GM12878 (cell line): ENCODE measurements around the gene CNTN4. TPM values are rescaled to one million over a fixed set of nuclear protein-coding genes. Genes with fewer than 3 reads are reported as not detected.

Source experiments
- ATAC-seq: fragments of 200-7000 bp; cut with Tn5 transposase; 3 replicates; pipeline ENCODE4 v1.9.1; 2020; ENCODE audit warnings: mild to moderate bottlenecking, moderate library complexity
- BruUV-seq: library from RNA; stranded (reverse); fragments of 400-500 nt; replicated peaks from 2 replicates; lab custom pipeline; 2021; lab: Mats Ljungman, UMichigan
- CTCF ChIA-PET: fragments of 300-600 bp; sonication (Branson Sonifier 250); formaldehyde crosslinking; extraction: SDS; loops from one replicate; lab custom pipeline; 2021; ENCODE audit warnings: inconsistent platforms; lab: Yijun Ruan, JAX
- POLR2A ChIA-PET: fragments of 350-600 bp; formaldehyde crosslinking; extraction: SDS; loops from one replicate; lab custom pipeline; 2021; ENCODE audit warnings: inconsistent platforms; lab: Charles Lee
- RAD21 ChIA-PET: fragments of 300-600 bp; sonication (Branson Sonifier 250); formaldehyde crosslinking; loops from one replicate; lab custom pipeline; 2023; ENCODE audit warnings: antibody characterized with exemption; ENCODE audit not compliant: unreplicated experiment; lab: Charles Lee
- SMC1A ChIA-PET: fragments of 300-600 bp; sonication (Branson Sonifier 250); formaldehyde crosslinking; loops from one replicate; lab custom pipeline; 2023; ENCODE audit not compliant: unreplicated experiment, uncharacterized antibody; lab: Charles Lee
- DNase-seq: peaks from one replicate; pipeline ENCODE4 v3.0.0-alpha.2; 2011; ENCODE audit warnings: low read depth, low spot score
- FAIRE-seq: peaks from 3 replicates; lab custom pipeline; 2011; peaks lifted over from hg19 to GRCh38; lab: Jason Lieb, UNC
- H2AFZ ChIP-seq: 2 replicates; pipeline ENCODE4 v1.6.0; 2011; ENCODE audit warnings: low read depth, low read length, control low read depth; ENCODE audit not compliant: control insufficient read depth
- H3K27ac ChIP-seq: 2 replicates; pipeline ENCODE4 v1.5.1; 2011; ENCODE audit warnings: control low read depth; ENCODE audit not compliant: control insufficient read depth, insufficient read depth
- H3K27me3 ChIP-seq, 2 experiments: replicated peaks in 1 of 2; 2 replicates each; pipeline versions ENCODE4 v1.6.0 to v1.6.1; 2011; ENCODE audit warnings: low read length in 1 of 2; ENCODE audit not compliant: control insufficient read depth in 2 of 2, insufficient read depth in 2 of 2
- H3K36me3 ChIP-seq, 2 experiments: 2 replicates each; pipeline ENCODE4 v1.5.1; 2011; ENCODE audit warnings: low read length in 1 of 2; ENCODE audit not compliant: control insufficient read depth in 2 of 2, insufficient read depth in 2 of 2
- H3K4me1 ChIP-seq: 2 replicates; pipeline ENCODE4 v1.6.1; 2011; ENCODE audit warnings: mild to moderate bottlenecking, low read length, moderate library complexity, mixed read lengths; ENCODE audit not compliant: control insufficient read depth, insufficient read depth
- H3K4me2 ChIP-seq: 2 replicates; pipeline ENCODE4 v1.6.0; 2011; ENCODE audit warnings: control low read depth; ENCODE audit not compliant: control insufficient read depth, insufficient read depth
- H3K4me3 ChIP-seq: fragments of 200-600 bp; sonication (generic); 2 replicates; pipeline ENCODE4 v1.5.1; 2016
- H3K79me2 ChIP-seq: 2 replicates; pipeline ENCODE4 v1.6.0; 2011; ENCODE audit warnings: low read length; ENCODE audit not compliant: control insufficient read depth, insufficient read depth
- H3K9ac ChIP-seq: 2 replicates; pipeline ENCODE4 v1.8.0; 2011; ENCODE audit warnings: low read length, control low read depth, mixed read lengths; ENCODE audit not compliant: control insufficient read depth, insufficient read depth
- H3K9me3 ChIP-seq: replicated peaks from 3 replicates; pipeline ENCODE4 v1.5.1; 2011; ENCODE audit warnings: mild to moderate bottlenecking, low read length; ENCODE audit not compliant: control insufficient read depth, insufficient read depth
- H4K20me1 ChIP-seq: 2 replicates; pipeline ENCODE4 v1.6.0; 2011; ENCODE audit not compliant: control insufficient read depth, insufficient read depth
- ATF7 ChIP-seq: fragments of 450-650 bp; IDR thresholded peaks from 2 replicates; pipeline ENCODE4 v1.6.1; 2016; ENCODE audit warnings: low read depth, mild to moderate bottlenecking
- CBX3 ChIP-seq: fragments of 200-600 bp; sonication (generic); IDR thresholded peaks from 2 replicates; pipeline ENCODE4 v1.6.1; 2016; ENCODE audit warnings: low read depth, borderline replicate concordance
- EED ChIP-seq: sonication (generic); IDR thresholded peaks from 2 replicates; pipeline ENCODE4 v1.6.1; 2016; ENCODE audit warnings: antibody characterized with exemption, low read depth
- HDGF ChIP-seq: fragments of 450-650 bp; IDR thresholded peaks from 2 replicates; pipeline ENCODE4 v1.6.1; 2016; ENCODE audit warnings: antibody characterized with exemption
- MEF2A ChIP-seq: IDR thresholded peaks from 2 replicates; pipeline ENCODE4 v1.6.1; 2011; ENCODE audit warnings: low read depth, mild to moderate bottlenecking, low read length, moderate library complexity; ENCODE audit not compliant: insufficient read depth
- MYC ChIP-seq: IDR thresholded peaks from 2 replicates; pipeline ENCODE4 v1.6.1; 2011; ENCODE audit warnings: mild to moderate bottlenecking, low read length, moderate library complexity, inconsistent platforms; ENCODE audit not compliant: insufficient read depth, insufficient replicate concordance, insufficient read length, severe bottlenecking
- POLR2AphosphoS2 ChIP-seq: IDR thresholded peaks from 2 replicates; pipeline ENCODE4 v1.6.1; 2011; ENCODE audit warnings: low read depth, mild to moderate bottlenecking, low read length, improper control_type of control experiment, moderate library complexity
- RFX5 ChIP-seq: IDR thresholded peaks from 2 replicates; pipeline ENCODE4 v1.6.1; 2011; ENCODE audit warnings: low read depth, low read length, improper control_type of control experiment
- SP1 ChIP-seq: IDR thresholded peaks from one replicate; pipeline ENCODE4 v1.6.1; 2011; ENCODE audit warnings: low read depth, low read length
- SREBF2 ChIP-seq: IDR thresholded peaks from 2 replicates; pipeline ENCODE4 v1.6.1; 2012; ENCODE audit warnings: mild to moderate bottlenecking, low read length
- TAF1 ChIP-seq: IDR thresholded peaks from 2 replicates; pipeline ENCODE4 v1.6.1; 2011; ENCODE audit warnings: mild to moderate bottlenecking, low read depth, low read length, borderline replicate concordance
- WRNIP1 ChIP-seq: IDR thresholded peaks from 2 replicates; pipeline ENCODE4 v1.6.1; 2011; ENCODE audit warnings: low read depth, low read length, improper control_type of control experiment, borderline replicate concordance
- YBX1 ChIP-seq: fragments of 450-650 bp; IDR thresholded peaks from 2 replicates; pipeline ENCODE4 v1.6.1; 2016; ENCODE audit warnings: antibody characterized with exemption
- ZBED1 ChIP-seq: IDR thresholded peaks from 2 replicates; pipeline ENCODE4 v1.6.1; 2016; ENCODE audit warnings: borderline replicate concordance
- ZZZ3 ChIP-seq: IDR thresholded peaks from 2 replicates; pipeline ENCODE4 v1.6.1; 2011; ENCODE audit warnings: low read depth; ENCODE audit not compliant: control insufficient read depth, insufficient read length
- WGBS: methylation state at CpG from one replicate; pipeline ENCODE4 v1.1.6; 2016; ENCODE audit warnings: low lambda C conversion rate; ENCODE audit not compliant: insufficient replicate concordance, insufficient coverage; ENCODE audit errors: missing lambda C conversion rate; 5-methylcytosine and 5-hydroxymethylcytosine counted together
- in situ Hi-C: fragments of 300-500 bp; cut with MboI; formaldehyde crosslinking; loops from 9 replicates; pipeline ENCODE4 v1.14.3; 2018; ENCODE audit warnings: mixed read lengths
- intact Hi-C: fragments of 100-400 bp; cut with micrococcal nuclease; formaldehyde crosslinking; loops from one replicate; pipeline ENCODE4 v1.14.2; 2022; ENCODE audit not compliant: unreplicated experiment
- polyA plus RNA-seq, 11 experiments: library from polyadenylated mRNA; depleted of rRNA in 4 of 11; unstranded in 6 of 11; stranded (reverse) in 5 of 11; fragments of >200 nt; fragmentation: Nextera tagmentation in 4 of 11; fragmentation: Illumina TruSeq in 1 of 11; extraction: Ambion mirVana in 4 of 11; extraction: Trizol in 1 of 11; gene quantifications; 1 replicate in 1 of 11; 2 replicates in 10 of 11; pipeline versions ENCODE4 v1.2.1 to v1.2.3, GENCODE V29; 2011 to 2016; ENCODE audit warnings: inconsistent platforms in 2 of 11, missing spikeins in 2 of 11, low read depth in 1 of 11
- total RNA-seq, 4 experiments: library from RNA; depleted of rRNA in 3 of 4; stranded (reverse); fragments of >200 nt in 3 of 4; fragmentation: Illumina TruSeq in 1 of 4; extraction: Trizol in 1 of 4; gene quantifications; 2 replicates each; pipeline versions ENCODE4 v1.2.1 to v1.2.3, GENCODE V29; 2013 to 2021
- TF ChIP-seq, protein P1 (sequence below): IDR thresholded peaks from 2 replicates; pipeline ENCODE4 v1.6.1; 2012; ENCODE audit warnings: low read length, inconsistent platforms
- TF ChIP-seq, protein P2 (sequence below): IDR thresholded peaks from 2 replicates; pipeline ENCODE4 v1.6.1; 2012; ENCODE audit warnings: low read depth, low read length, improper control_type of control experiment
- TF ChIP-seq, protein P3 (sequence below): IDR thresholded peaks from 2 replicates; pipeline ENCODE4 v1.6.1; 2011; ENCODE audit warnings: low read depth, low read length, improper control_type of control experiment, borderline replicate concordance
- TF ChIP-seq, protein P4 (sequence below): IDR thresholded peaks from 2 replicates; pipeline ENCODE4 v1.6.1; 2011; ENCODE audit warnings: borderline replicate concordance, low read depth, mild to moderate bottlenecking, moderate library complexity, mixed read lengths, low read length; ENCODE audit not compliant: insufficient read depth; ENCODE audit errors: extremely low read length

CNTN4 gene
- total and polyA plus RNA-seq, 10 of the 15 experiments (the other 5 are each of a cell fraction or from before 2014, with no cell fraction given): 0.05 to 0.43 (median 0.15) TPM; not detected in 1

DNA sequence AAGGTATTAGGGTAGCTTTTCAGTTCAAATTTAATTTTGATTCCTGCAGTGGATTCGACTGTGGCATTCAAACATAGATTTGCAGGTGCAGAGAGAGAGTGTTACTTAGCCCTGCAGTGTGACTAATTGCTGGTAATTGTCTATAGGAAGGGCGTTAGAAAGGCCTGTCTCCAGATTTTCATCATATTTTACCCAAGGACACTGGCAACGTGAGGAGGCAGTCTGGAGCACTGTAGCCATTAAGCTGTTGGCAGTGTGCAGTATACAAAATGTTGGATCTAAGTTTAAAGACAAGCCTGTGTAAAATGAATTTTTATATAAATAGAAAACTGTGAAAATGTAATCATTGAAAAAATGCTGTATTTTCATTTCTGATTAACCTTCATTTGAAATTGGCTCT is 342.9 kb downstream of the CNTN4 start (continued):
- TF ChIP-seq MYC (no peak), CBX3 (no peak), ATF7 (no peak), SREBF2 (no peak), TAF1 (no peak), POLR2AphosphoS2 (no peak), MEF2A (no peak), EED (no peak)
- TF ChIP-seq, protein P1, sequence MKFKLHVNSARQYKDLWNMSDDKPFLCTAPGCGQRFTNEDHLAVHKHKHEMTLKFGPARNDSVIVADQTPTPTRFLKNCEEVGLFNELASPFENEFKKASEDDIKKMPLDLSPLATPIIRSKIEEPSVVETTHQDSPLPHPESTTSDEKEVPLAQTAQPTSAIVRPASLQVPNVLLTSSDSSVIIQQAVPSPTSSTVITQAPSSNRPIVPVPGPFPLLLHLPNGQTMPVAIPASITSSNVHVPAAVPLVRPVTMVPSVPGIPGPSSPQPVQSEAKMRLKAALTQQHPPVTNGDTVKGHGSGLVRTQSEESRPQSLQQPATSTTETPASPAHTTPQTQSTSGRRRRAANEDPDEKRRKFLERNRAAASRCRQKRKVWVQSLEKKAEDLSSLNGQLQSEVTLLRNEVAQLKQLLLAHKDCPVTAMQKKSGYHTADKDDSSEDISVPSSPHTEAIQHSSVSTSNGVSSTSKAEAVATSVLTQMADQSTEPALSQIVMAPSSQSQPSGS: no peak
- TF ChIP-seq, protein P2, sequence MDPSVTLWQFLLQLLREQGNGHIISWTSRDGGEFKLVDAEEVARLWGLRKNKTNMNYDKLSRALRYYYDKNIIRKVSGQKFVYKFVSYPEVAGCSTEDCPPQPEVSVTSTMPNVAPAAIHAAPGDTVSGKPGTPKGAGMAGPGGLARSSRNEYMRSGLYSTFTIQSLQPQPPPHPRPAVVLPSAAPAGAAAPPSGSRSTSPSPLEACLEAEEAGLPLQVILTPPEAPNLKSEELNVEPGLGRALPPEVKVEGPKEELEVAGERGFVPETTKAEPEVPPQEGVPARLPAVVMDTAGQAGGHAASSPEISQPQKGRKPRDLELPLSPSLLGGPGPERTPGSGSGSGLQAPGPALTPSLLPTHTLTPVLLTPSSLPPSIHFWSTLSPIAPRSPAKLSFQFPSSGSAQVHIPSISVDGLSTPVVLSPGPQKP: no peak

DNA sequence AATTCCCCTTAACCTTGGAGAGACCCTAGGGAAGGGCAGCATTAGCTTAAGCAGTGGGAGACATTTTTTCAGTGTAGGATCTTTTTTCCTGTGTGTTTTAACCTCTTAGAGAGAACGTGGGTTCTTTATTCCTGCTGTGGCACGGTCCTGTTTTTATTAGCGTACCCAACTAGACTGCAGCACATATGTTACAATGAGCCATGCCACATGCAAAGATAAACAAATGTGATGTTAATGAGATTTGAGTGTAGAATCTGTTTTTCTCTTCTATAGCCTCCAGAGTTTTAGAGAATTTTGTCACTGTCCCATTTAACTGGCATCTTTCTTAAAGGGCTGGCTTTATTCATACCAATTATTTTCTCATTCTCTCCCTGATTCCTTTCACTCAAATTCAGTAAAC is 347.5 kb downstream of the CNTN4 start:
- Histone ChIP-seq H3K9ac (no peak overlapping the region), H3K9me3 (no peaks in the 10 kb centered on the region), H3K27ac (no peak overlapping the region), H2AFZ (no peak overlapping the region), H3K36me3 (no peaks in the 10 kb centered on the region), H3K79me2 (no peaks in the 10 kb centered on the region), H3K4me2 (no peak overlapping the region), H4K20me1 (no peaks in the 10 kb centered on the region), H3K4me1 (no peaks in the 10 kb centered on the region), H3K27me3 (no peaks in the 10 kb centered on the region), H3K4me3 (no peak overlapping the region)
- FAIRE-seq (no peak), ATAC-seq (no peak), DNase-seq (no peak)
- ChIA-PET SMC1A (interaction anchor here (1.3 kb wide), 1 partner anchor 11 kb away, joined by 5 read pairs; no protein-coding TSS in a partner anchor), CTCF (no interaction called here), POLR2A (no interaction called here), RAD21 (no interaction called here)
- in situ Hi-C loops: no loop called here
- WGBS: 32% methylated on average over 3 of the region's 3 CpGs
- BruUV-seq: no TSS peak
- intact Hi-C loops: no loop called here
- TF ChIP-seq ZZZ3 (no peak), MYC (no peak), WRNIP1 (no peak), SP1 (no peak), YBX1 (no peak), HDGF (no peak), RFX5 (no peak), ZBED1 (no peak)
- TF ChIP-seq, protein P3, sequence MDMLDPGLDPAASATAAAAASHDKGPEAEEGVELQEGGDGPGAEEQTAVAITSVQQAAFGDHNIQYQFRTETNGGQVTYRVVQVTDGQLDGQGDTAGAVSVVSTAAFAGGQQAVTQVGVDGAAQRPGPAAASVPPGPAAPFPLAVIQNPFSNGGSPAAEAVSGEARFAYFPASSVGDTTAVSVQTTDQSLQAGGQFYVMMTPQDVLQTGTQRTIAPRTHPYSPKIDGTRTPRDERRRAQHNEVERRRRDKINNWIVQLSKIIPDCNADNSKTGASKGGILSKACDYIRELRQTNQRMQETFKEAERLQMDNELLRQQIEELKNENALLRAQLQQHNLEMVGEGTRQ: no peak
- TF ChIP-seq, protein P1: no peak
- TF ChIP-seq, protein P4, sequence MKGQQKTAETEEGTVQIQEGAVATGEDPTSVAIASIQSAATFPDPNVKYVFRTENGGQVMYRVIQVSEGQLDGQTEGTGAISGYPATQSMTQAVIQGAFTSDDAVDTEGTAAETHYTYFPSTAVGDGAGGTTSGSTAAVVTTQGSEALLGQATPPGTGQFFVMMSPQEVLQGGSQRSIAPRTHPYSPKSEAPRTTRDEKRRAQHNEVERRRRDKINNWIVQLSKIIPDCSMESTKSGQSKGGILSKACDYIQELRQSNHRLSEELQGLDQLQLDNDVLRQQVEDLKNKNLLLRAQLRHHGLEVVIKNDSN: no peak
